K562 (cell line): ENCODE data around the gene WT1. TPM values are rescaled to one million over a fixed set of nuclear protein-coding genes. Genes with fewer than 3 reads are reported as not detected.

Experiments used
- BHLHE40 ChIP-seq: IDR thresholded peaks from 2 replicates; pipeline ENCODE4 v1.6.1; 2011; ENCODE audit warnings: low read length, improper control_type of control experiment
- BRD4 ChIP-seq: fragments of 200-600 bp; sonication (generic); IDR thresholded peaks from 2 replicates; pipeline ENCODE4 v1.6.1; 2017; ENCODE audit warnings: inconsistent platforms
- CBFA2T3 ChIP-seq: fragments of 450-650 bp; IDR thresholded peaks from 2 replicates; pipeline ENCODE4 v1.6.1; 2017
- FOXP1 ChIP-seq: sonication (generic); formaldehyde crosslinking; IDR thresholded peaks from 2 replicates; pipeline ENCODE4 v1.8.0; 2022; ENCODE audit warnings: mild to moderate bottlenecking, missing genetic modification reagents
- HNRNPUL1 ChIP-seq: fragments of 200-400 bp; formaldehyde crosslinking; IDR thresholded peaks from 2 replicates; pipeline ENCODE4 v1.6.1; 2017; ENCODE audit warnings: low read length
- ILF3 ChIP-seq: fragments of 450-650 bp; IDR thresholded peaks from 2 replicates; pipeline ENCODE4 v1.6.1; 2018; ENCODE audit warnings: antibody characterized with exemption, mild to moderate bottlenecking, moderate library complexity, borderline replicate concordance
- KHSRP ChIP-seq: fragments of 450-650 bp; IDR thresholded peaks from 2 replicates; pipeline ENCODE4 v1.6.1; 2017
- MAZ ChIP-seq, 2 experiments: fragments of 450-650 bp in 1 of 2; sonication (generic) in 1 of 2; formaldehyde crosslinking; IDR thresholded peaks in 1 of 2; conservative IDR thresholded peaks in 1 of 2; 2 replicates each; pipeline versions ENCODE4 v1.4.0 to v1.5.0; 2020; ENCODE audit warnings: mild to moderate bottlenecking in 1 of 2, missing genetic modification reagents in 1 of 2
- MECOM ChIP-seq: fragments of 250-450 bp; sonication (Bioruptor Pico); IDR thresholded peaks from 2 replicates; pipeline ENCODE4 v1.8.0; 2022; ENCODE audit warnings: inconsistent platforms
- MXI1 ChIP-seq: IDR thresholded peaks from 2 replicates; pipeline ENCODE4 v1.6.1; 2011; ENCODE audit warnings: low read depth, mild to moderate bottlenecking, improper control_type of control experiment, low read length
- MYNN ChIP-seq, 2 experiments: sonication (generic); formaldehyde crosslinking in 1 of 2; IDR thresholded peaks; 2 replicates each; pipeline versions ENCODE4 v1.5.0 to v1.6.1; 2016 to 2020; ENCODE audit warnings: antibody characterized with exemption in 1 of 2, missing genetic modification reagents in 1 of 2
- NEUROD1 ChIP-seq: fragments of 150-350 bp; IDR thresholded peaks from 2 replicates; pipeline ENCODE4 v1.6.1; 2014; ENCODE audit warnings: borderline replicate concordance, low read length, low read depth; ENCODE audit not compliant: partially characterized antibody
- PCBP2 ChIP-seq: fragments of 200-400 bp; formaldehyde crosslinking; IDR thresholded peaks from 2 replicates; pipeline ENCODE4 v1.6.1; 2018; ENCODE audit warnings: low read length, low read depth, mild to moderate bottlenecking, moderate library complexity; ENCODE audit not compliant: poor library complexity, severe bottlenecking
- PTBP1 ChIP-seq: fragments of 200-400 bp; formaldehyde crosslinking; IDR thresholded peaks from 2 replicates; pipeline ENCODE4 v1.6.1; 2017; ENCODE audit warnings: low read depth, low read length
- RBM25 ChIP-seq: fragments of 200-400 bp; formaldehyde crosslinking; IDR thresholded peaks from 2 replicates; pipeline ENCODE4 v1.6.1; 2018; ENCODE audit warnings: low read length, low read depth, moderate library complexity; ENCODE audit not compliant: severe bottlenecking
- SMARCE1 ChIP-seq: fragments of 450-650 bp; IDR thresholded peaks from 2 replicates; pipeline ENCODE4 v1.7.1; 2016; ENCODE audit warnings: mild to moderate bottlenecking
- SRF ChIP-seq, 2 experiments: fragments of 250-450, 450-650 bp in 1 of 2; sonication (Bioruptor Pico) in 1 of 2; sonication (generic) in 1 of 2; formaldehyde crosslinking; IDR thresholded peaks; 2 replicates each; pipeline versions ENCODE4 v1.5.0 to v1.5.1; 2020 to 2022; ENCODE audit warnings: mild to moderate bottlenecking in 1 of 2, missing genetic modification reagents in 1 of 2
- TBP ChIP-seq: optimal IDR thresholded peaks from 2 replicates; pipeline ENCODE3; 2011; ENCODE audit warnings: low read depth, low read length, improper control_type of control experiment
- TOE1 ChIP-seq, 2 experiments: fragments of 450-650 bp in 1 of 2; sonication (generic) in 1 of 2; formaldehyde crosslinking in 1 of 2; IDR thresholded peaks; 2 replicates each; pipeline versions ENCODE4 v1.7.1 to v1.8.0; 2016 to 2022; ENCODE audit warnings: borderline replicate concordance in 2 of 2, mild to moderate bottlenecking in 2 of 2, antibody characterized with exemption in 1 of 2, inconsistent platforms in 1 of 2, low read depth in 1 of 2, missing genetic modification reagents in 1 of 2, moderate library complexity in 1 of 2
- ZNF232 ChIP-seq: sonication (generic); formaldehyde crosslinking; IDR thresholded peaks from 2 replicates; pipeline ENCODE4 v1.8.0; 2022; ENCODE audit warnings: mild to moderate bottlenecking, missing genetic modification reagents
- ZNF644 ChIP-seq: fragments of 200-800 bp; sonication (Bioruptor generic); IDR thresholded peaks from 2 replicates; pipeline ENCODE4 v1.6.1; 2016; ENCODE audit warnings: low read depth, missing genetic modification characterization, missing compliant biosample characterization
- polyA plus RNA-seq, 8 experiments: library from polyadenylated mRNA; depleted of rRNA in 4 of 8; stranded (reverse) in 5 of 8; unstranded in 3 of 8; fragments of >200 nt; fragmentation: Nextera tagmentation in 2 of 8; fragmentation: Illumina TruSeq in 1 of 8; extraction: Ambion mirVana in 2 of 8; extraction: Trizol in 1 of 8; gene quantifications; 2 replicates each; pipeline versions ENCODE4 v1.2.1 to v1.2.3, GENCODE V29; 2011 to 2014; ENCODE audit warnings: inconsistent platforms in 1 of 8, missing spikeins in 1 of 8
- total RNA-seq, 7 experiments: library from RNA; depleted of rRNA in 6 of 7; stranded (reverse); fragments of >200 nt in 6 of 7; fragmentation: Illumina TruSeq in 2 of 7; extraction: Trizol in 2 of 7; gene quantifications; 2 replicates each; pipeline versions ENCODE4 v1.2.1 to v1.2.3, GENCODE V29; 2011 to 2021; ENCODE audit warnings: low replicate concordance in 1 of 7
- TF ChIP-seq, protein P1 (sequence below), 3 experiments: IDR thresholded peaks in 2 of 3; conservative IDR thresholded peaks in 1 of 3; 2 replicates each; pipeline ENCODE4 v1.5.1; 2011 to 2012; ENCODE audit warnings: low read length in 3 of 3, mild to moderate bottlenecking in 3 of 3, control low read depth in 2 of 3, improper control_type of control experiment in 1 of 3, inconsistent platforms in 1 of 3, low read depth in 1 of 3, mixed read lengths in 1 of 3, moderate library complexity in 1 of 3; ENCODE audit not compliant: insufficient read depth in 2 of 3
- TF ChIP-seq, protein P2 (sequence below): fragments of 250-450 bp; sonication (Bioruptor Pico); IDR thresholded peaks from 2 replicates; pipeline ENCODE4 v1.6.1; 2021; ENCODE audit warnings: mild to moderate bottlenecking
- TF ChIP-seq, protein P3 (sequence below): sonication (generic); formaldehyde crosslinking; IDR thresholded peaks from 2 replicates; pipeline ENCODE4 v1.8.0; 2022; ENCODE audit warnings: missing genetic modification reagents, mild to moderate bottlenecking, moderate library complexity, borderline replicate concordance
- TF ChIP-seq, protein P4 (sequence below): IDR thresholded peaks from 2 replicates; pipeline ENCODE4 v1.6.1; 2014; ENCODE audit warnings: antibody characterized with exemption

The WT1 gene
- total and polyA plus RNA-seq, 9 of the 15 experiments (the other 6 are each of a cell fraction or from before 2014, with no cell fraction given): 7.1 to 33.8 (median 19.4) TPM

DNA sequence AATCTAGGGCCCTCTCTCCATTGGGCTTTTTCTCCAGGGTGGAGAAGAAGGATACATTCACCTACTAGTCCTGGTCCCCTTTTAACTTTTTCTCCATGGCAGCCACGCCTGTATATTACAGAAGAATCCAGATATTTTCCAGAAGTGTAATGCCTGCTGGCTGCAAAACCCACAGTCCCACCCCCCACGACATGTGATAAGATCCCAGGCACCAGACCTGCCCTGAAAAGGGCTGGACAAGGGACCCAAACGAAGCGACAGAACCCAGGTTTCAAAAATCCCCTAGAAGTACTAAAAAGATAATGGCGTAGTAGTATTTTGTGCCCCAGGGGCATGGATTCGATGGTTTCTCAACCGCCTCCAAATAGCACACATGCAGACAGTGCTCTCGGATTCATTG is 2.8 kb downstream of the WT1 start (continued):
- TF ChIP-seq ZNF644 (tag) (peak; percentile 40; the same call in 1 of the 2 replicates), HNRNPUL1 (no peak), TBP (peak; percentile 33), SRF (CRISPR knock-in tag; IDR thresholded peaks at IDR 0.05) (peak in 1 of 2 experiments; percentile 59; a peak in 1 of 4 replicates), ZNF232 (CRISPR knock-in tag) (no peak), NEUROD1 (no peak), MAZ (CRISPR knock-in tag; conservative IDR thresholded peaks at IDR 0.05 in 1 of 2, IDR thresholded peaks at IDR 0.05 in 1 of 2) (peak in 1 of 2 experiments; percentile 22; a peak in 1 of 4 replicates), FOXP1 (CRISPR knock-in tag) (no peak), RBM25 (no peak), MYNN (IDR thresholded peaks at IDR 0.05) (no peak), MYNN (CRISPR knock-in tag; IDR thresholded peaks at IDR 0.05) (no peak), BRD4 (no peak), MXI1 (no peak), KHSRP (no peak), PTBP1 (no peak), MECOM (CRISPR knock-in tag) (no peak), SMARCE1 (no peak), CBFA2T3 (no peak), TOE1 (IDR thresholded peaks at IDR 0.05; ENCODE audit: borderline replicate concordance) (no peak), TOE1 (CRISPR knock-in tag; IDR thresholded peaks at IDR 0.05; ENCODE audit: borderline replicate concordance, low read depth) (no peak), BHLHE40 (peak; percentile 62; the same call in 1 of the 2 replicates), PCBP2 (no peak), ILF3 (no peak)
- TF ChIP-seq, protein P1, sequence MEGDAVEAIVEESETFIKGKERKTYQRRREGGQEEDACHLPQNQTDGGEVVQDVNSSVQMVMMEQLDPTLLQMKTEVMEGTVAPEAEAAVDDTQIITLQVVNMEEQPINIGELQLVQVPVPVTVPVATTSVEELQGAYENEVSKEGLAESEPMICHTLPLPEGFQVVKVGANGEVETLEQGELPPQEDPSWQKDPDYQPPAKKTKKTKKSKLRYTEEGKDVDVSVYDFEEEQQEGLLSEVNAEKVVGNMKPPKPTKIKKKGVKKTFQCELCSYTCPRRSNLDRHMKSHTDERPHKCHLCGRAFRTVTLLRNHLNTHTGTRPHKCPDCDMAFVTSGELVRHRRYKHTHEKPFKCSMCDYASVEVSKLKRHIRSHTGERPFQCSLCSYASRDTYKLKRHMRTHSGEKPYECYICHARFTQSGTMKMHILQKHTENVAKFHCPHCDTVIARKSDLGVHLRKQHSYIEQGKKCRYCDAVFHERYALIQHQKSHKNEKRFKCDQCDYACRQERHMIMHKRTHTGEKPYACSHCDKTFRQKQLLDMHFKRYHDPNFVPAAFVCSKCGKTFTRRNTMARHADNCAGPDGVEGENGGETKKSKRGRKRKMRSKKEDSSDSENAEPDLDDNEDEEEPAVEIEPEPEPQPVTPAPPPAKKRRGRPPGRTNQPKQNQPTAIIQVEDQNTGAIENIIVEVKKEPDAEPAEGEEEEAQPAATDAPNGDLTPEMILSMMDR (IDR thresholded peaks at IDR 0.05 in 2 of 3, conservative IDR thresholded peaks at IDR 0.05 in 1 of 3; ENCODE audit: insufficient read depth in 2 of 3, low read depth in 1 of 3, low read length in 3 of 3): peak in 1 of 3 experiments; percentile 1; a peak in 1 of 6 replicates
- TF ChIP-seq, protein P2, sequence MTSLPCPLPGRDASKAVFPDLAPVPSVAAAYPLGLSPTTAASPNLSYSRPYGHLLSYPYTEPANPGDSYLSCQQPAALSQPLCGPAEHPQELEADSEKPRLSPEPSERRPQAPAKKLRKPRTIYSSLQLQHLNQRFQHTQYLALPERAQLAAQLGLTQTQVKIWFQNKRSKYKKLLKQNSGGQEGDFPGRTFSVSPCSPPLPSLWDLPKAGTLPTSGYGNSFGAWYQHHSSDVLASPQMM (CRISPR knock-in tag): no peak
- TF ChIP-seq, protein P3, sequence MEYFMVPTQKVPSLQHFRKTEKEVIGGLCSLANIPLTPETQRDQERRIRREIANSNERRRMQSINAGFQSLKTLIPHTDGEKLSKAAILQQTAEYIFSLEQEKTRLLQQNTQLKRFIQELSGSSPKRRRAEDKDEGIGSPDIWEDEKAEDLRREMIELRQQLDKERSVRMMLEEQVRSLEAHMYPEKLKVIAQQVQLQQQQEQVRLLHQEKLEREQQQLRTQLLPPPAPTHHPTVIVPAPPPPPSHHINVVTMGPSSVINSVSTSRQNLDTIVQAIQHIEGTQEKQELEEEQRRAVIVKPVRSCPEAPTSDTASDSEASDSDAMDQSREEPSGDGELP (CRISPR knock-in tag): no peak
- TF ChIP-seq, protein P4, sequence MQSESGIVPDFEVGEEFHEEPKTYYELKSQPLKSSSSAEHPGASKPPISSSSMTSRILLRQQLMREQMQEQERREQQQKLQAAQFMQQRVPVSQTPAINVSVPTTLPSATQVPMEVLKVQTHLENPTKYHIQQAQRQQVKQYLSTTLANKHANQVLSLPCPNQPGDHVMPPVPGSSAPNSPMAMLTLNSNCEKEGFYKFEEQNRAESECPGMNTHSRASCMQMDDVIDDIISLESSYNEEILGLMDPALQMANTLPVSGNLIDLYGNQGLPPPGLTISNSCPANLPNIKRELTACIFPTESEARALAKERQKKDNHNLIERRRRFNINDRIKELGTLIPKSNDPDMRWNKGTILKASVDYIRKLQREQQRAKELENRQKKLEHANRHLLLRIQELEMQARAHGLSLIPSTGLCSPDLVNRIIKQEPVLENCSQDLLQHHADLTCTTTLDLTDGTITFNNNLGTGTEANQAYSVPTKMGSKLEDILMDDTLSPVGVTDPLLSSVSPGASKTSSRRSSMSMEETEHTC: 0 out of 2 replicates have a peak, but pooled peaks have one; percentile 36
